MM.1S (cell line): Measurements from ENCODE around the gene FANCC.

ENCODE experiments used
- DNase-seq: peaks from one replicate; pipeline ENCODE4 v3.0.0-alpha.2; 2015
- H2AFZ ChIP-seq: fragments of 300-600 bp; sonication (generic); 2 replicates; pipeline ENCODE4 v1.6.0; 2016; ENCODE audit warnings: antibody characterized with exemption, low read length
- H3F3A ChIP-seq: fragments of 300-600 bp; sonication (generic); 2 replicates; pipeline ENCODE4 v1.6.1; 2016; ENCODE audit warnings: mild to moderate bottlenecking, antibody characterized with exemption, low read length, moderate library complexity, mixed read lengths; ENCODE audit not compliant: insufficient read depth
- H3K27ac ChIP-seq: fragments of 300-600 bp; sonication (generic); 2 replicates; pipeline ENCODE4 v1.5.1; 2016; ENCODE audit warnings: mild to moderate bottlenecking, low read length
- H3K27me3 ChIP-seq: fragments of 300-600 bp; sonication (generic); replicated peaks from 2 replicates; pipeline ENCODE4 v1.6.0; 2016; ENCODE audit warnings: low read length; ENCODE audit not compliant: insufficient read depth
- H3K36me3 ChIP-seq: fragments of 300-600 bp; sonication (generic); replicated peaks from 2 replicates; pipeline ENCODE4 v1.6.1; 2016; ENCODE audit warnings: mild to moderate bottlenecking, low read length, mixed read lengths; ENCODE audit not compliant: insufficient read depth
- H3K4me1 ChIP-seq: fragments of 300-600 bp; sonication (generic); 2 replicates; pipeline ENCODE4 v1.6.1; 2016; ENCODE audit warnings: low read length, mixed read lengths
- H3K4me2 ChIP-seq: fragments of 300-600 bp; sonication (generic); 2 replicates; pipeline ENCODE4 v1.6.0; 2016; ENCODE audit warnings: low read depth, low read length
- H3K4me3 ChIP-seq: fragments of 300-600 bp; sonication (generic); 2 replicates; pipeline ENCODE4 v1.5.1; 2016; ENCODE audit warnings: low read length, mixed read lengths
- H3K79me2 ChIP-seq: fragments of 300-600 bp; sonication (generic); 2 replicates; pipeline ENCODE4 v1.6.1; 2016; ENCODE audit warnings: mixed run types, low read length, mixed read lengths
- H3K9ac ChIP-seq: fragments of 300-600 bp; sonication (generic); 2 replicates; pipeline ENCODE4 v1.6.1; 2016; ENCODE audit warnings: low read length, mixed read lengths
- H3K9me2 ChIP-seq: fragments of 300-600 bp; sonication (generic); replicated peaks from 2 replicates; pipeline ENCODE4 v1.6.1; 2016; ENCODE audit warnings: mild to moderate bottlenecking, low read length, mixed read lengths; ENCODE audit not compliant: insufficient read depth
- H3K9me3 ChIP-seq: fragments of 300-600 bp; sonication (generic); replicated peaks from 2 replicates; pipeline ENCODE4 v1.6.1; 2016; ENCODE audit warnings: mild to moderate bottlenecking, low read length, mixed read lengths; ENCODE audit not compliant: insufficient read depth
- H4K20me1 ChIP-seq: fragments of 300-600 bp; sonication (generic); 2 replicates; pipeline ENCODE4 v1.6.1; 2016; ENCODE audit warnings: mild to moderate bottlenecking, low read length, moderate library complexity, mixed read lengths; ENCODE audit not compliant: insufficient read depth
- CTCF ChIP-seq: fragments of 300-600 bp; sonication (generic); IDR thresholded peaks from 2 replicates; pipeline ENCODE4 v1.5.1; 2016; ENCODE audit warnings: antibody characterized with exemption, low read length, mixed read lengths
- EZH2 ChIP-seq: fragments of 300-600 bp; sonication (generic); optimal IDR thresholded peaks from 2 replicates; pipeline ENCODE3; 2017; ENCODE audit warnings: low read depth, mild to moderate bottlenecking, antibody characterized with exemption, low read length, mixed read lengths
- EZH2phosphoT487 ChIP-seq: fragments of 300-600 bp; sonication (generic); IDR thresholded peaks from 2 replicates; pipeline ENCODE4 v1.6.1; 2018; ENCODE audit warnings: antibody characterized with exemption, low read length

Gene FANCC

GRCh38 chr9:95286151-95286550 lies 31.4 kb downstream of the FANCC start:
- no peak overlapping the region for H3K4me2 ChIP-seq

GRCh38 chr9:95285307-95285706 lies 32.2 kb downstream of the FANCC start:
- no peak overlapping the region for H3K27ac ChIP-seq
- no peaks in the 10 kb centered on the region for H3K4me1 ChIP-seq
- H3K9me3 ChIP-seq = no peaks in the 10 kb centered on the region
- peaks cover 8% of the 10 kb centered on the region for H3K79me2 ChIP-seq
- H3K9me2 ChIP-seq = no peaks in the 10 kb centered on the region
- H3K27me3 ChIP-seq = no peaks in the 10 kb centered on the region
- no peak overlapping the region for H3K4me3 ChIP-seq
- no peak overlapping the region for H2AFZ ChIP-seq
- no peaks in the 10 kb centered on the region for H3F3A ChIP-seq
- no peaks in the 10 kb centered on the region for H3K36me3 ChIP-seq
- no peak for DNase-seq
- no peak overlapping the region for H3K9ac ChIP-seq
- H4K20me1 ChIP-seq = no peaks in the 10 kb centered on the region
- TF ChIP-seq EZH2 (no peak), CTCF (no peak), EZH2phosphoT487 (no peak)
- no peak overlapping the region for H3K4me2 ChIP-seq

More at GRCh38 chr9:95286151-95286550, 31.4 kb downstream of the FANCC start:
- TF ChIP-seq CTCF (no peak), EZH2phosphoT487 (no peak)
- no peaks in the 10 kb centered on the region for H3K36me3 ChIP-seq
- H4K20me1 ChIP-seq = no peaks in the 10 kb centered on the region
- no peaks in the 10 kb centered on the region for H3F3A ChIP-seq
- no peak overlapping the region for H3K27ac ChIP-seq
- no peaks in the 10 kb centered on the region for H3K9me2 ChIP-seq
- no peak overlapping the region for H2AFZ ChIP-seq
- no peak overlapping the region for H3K9ac ChIP-seq
- H3K79me2 ChIP-seq = peaks cover 9% of the 10 kb centered on the region
- H3K4me1 ChIP-seq = no peaks in the 10 kb centered on the region
- no peak overlapping the region for H3K4me3 ChIP-seq
- no peak for DNase-seq
- no peaks in the 10 kb centered on the region for H3K27me3 ChIP-seq
- no peaks in the 10 kb centered on the region for H3K9me3 ChIP-seq

GRCh38 chr9:95284162-95285080 lies 33.1 kb downstream of the FANCC start:
- no peaks in the 10 kb centered on the region for H3K36me3 ChIP-seq
- DNase-seq = no peak
- no peak overlapping the region for H3K4me2 ChIP-seq
- H3K9me3 ChIP-seq = no peaks in the 10 kb centered on the region
- H3K4me1 ChIP-seq = no peaks in the 10 kb centered on the region
- no peak overlapping the region for H3K4me3 ChIP-seq
- H3K9me2 ChIP-seq = no peaks in the 10 kb centered on the region
- no peak for TF ChIP-seq EZH2phosphoT487
- peaks cover 3% of the 10 kb centered on the region; the same call in 1 of the 2 replicates for H3K79me2 ChIP-seq
- no peaks in the 10 kb centered on the region for H3K27me3 ChIP-seq
- H2AFZ ChIP-seq = no peak overlapping the region
- no peaks in the 10 kb centered on the region for H3F3A ChIP-seq
- no peak overlapping the region for H3K9ac ChIP-seq
- no peak overlapping the region for H3K27ac ChIP-seq
- H4K20me1 ChIP-seq = no peaks in the 10 kb centered on the region

GRCh38 chr9:95283673-95284072 lies 33.8 kb downstream of the FANCC start:
- no peaks in the 10 kb centered on the region for H3K27me3 ChIP-seq
- no peak overlapping the region for H3K9ac ChIP-seq
- no peaks in the 10 kb centered on the region for H4K20me1 ChIP-seq
- H3K4me3 ChIP-seq = no peak overlapping the region
- H3K36me3 ChIP-seq = no peaks in the 10 kb centered on the region
- H3K9me2 ChIP-seq = no peaks in the 10 kb centered on the region
- no peak overlapping the region for H3K4me2 ChIP-seq
- H3K27ac ChIP-seq = no peak overlapping the region
- DNase-seq = no peak
- peaks cover 3% of the 10 kb centered on the region; the same call in 1 of the 2 replicates for H3K79me2 ChIP-seq
- no peaks in the 10 kb centered on the region for H3F3A ChIP-seq
- no peaks in the 10 kb centered on the region for H3K4me1 ChIP-seq
- TF ChIP-seq EZH2phosphoT487 = no peak
- no peak for TF ChIP-seq CTCF
- no peak for TF ChIP-seq EZH2
- no peaks in the 10 kb centered on the region for H3K9me3 ChIP-seq
- no peak overlapping the region for H2AFZ ChIP-seq
